ENCODE data around the gene SLC34A3.
A peak's percentile ranks its signal among the peaks of the same experiment; 100 is the strongest.
"Not testable (repeated sequence)": the region's sequence is repeated elsewhere in the genome, so short reads cannot be mapped to it uniquely, and the experiment has no call there.

The SLC34A3 gene

GRCh38 chr9:137240318-137240840 is 9.7 kb downstream of the SLC34A3 start:
- no peak for DNase-seq (ENCODE audit: extremely low read depth, low read depth)
- TF ChIP-seq, protein P1, sequence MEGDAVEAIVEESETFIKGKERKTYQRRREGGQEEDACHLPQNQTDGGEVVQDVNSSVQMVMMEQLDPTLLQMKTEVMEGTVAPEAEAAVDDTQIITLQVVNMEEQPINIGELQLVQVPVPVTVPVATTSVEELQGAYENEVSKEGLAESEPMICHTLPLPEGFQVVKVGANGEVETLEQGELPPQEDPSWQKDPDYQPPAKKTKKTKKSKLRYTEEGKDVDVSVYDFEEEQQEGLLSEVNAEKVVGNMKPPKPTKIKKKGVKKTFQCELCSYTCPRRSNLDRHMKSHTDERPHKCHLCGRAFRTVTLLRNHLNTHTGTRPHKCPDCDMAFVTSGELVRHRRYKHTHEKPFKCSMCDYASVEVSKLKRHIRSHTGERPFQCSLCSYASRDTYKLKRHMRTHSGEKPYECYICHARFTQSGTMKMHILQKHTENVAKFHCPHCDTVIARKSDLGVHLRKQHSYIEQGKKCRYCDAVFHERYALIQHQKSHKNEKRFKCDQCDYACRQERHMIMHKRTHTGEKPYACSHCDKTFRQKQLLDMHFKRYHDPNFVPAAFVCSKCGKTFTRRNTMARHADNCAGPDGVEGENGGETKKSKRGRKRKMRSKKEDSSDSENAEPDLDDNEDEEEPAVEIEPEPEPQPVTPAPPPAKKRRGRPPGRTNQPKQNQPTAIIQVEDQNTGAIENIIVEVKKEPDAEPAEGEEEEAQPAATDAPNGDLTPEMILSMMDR (IDR thresholded peaks at IDR 0.05; ENCODE audit: low read depth, low read length, missing control alignments), result no peak
- peak overlapping the region; percentile 57 for H3K4me3 ChIP-seq (replicated peaks; ENCODE audit: low read depth, low read length)

- TF ChIP-seq, protein P1 (IDR thresholded peaks at IDR 0.05; ENCODE audit: low read depth, low read length, missing control alignments), result no peak
- DNase-seq (ENCODE audit: extremely low read depth, low read depth), result peak; percentile 100
- H3K4me3 ChIP-seq (replicated peaks; ENCODE audit: low read depth, low read length), result peak within 1 kb of the TSS; percentile 95
Measured at GRCh38 chr9:137240841-137241489, 10.3 kb downstream of the SLC34A3 start, which contains the start of gene TUBB4B. Gene TUBB4B (plus strand): TSS chr9:137241287. CDS start chr9:137241361, 74 bp downstream.

DNA sequence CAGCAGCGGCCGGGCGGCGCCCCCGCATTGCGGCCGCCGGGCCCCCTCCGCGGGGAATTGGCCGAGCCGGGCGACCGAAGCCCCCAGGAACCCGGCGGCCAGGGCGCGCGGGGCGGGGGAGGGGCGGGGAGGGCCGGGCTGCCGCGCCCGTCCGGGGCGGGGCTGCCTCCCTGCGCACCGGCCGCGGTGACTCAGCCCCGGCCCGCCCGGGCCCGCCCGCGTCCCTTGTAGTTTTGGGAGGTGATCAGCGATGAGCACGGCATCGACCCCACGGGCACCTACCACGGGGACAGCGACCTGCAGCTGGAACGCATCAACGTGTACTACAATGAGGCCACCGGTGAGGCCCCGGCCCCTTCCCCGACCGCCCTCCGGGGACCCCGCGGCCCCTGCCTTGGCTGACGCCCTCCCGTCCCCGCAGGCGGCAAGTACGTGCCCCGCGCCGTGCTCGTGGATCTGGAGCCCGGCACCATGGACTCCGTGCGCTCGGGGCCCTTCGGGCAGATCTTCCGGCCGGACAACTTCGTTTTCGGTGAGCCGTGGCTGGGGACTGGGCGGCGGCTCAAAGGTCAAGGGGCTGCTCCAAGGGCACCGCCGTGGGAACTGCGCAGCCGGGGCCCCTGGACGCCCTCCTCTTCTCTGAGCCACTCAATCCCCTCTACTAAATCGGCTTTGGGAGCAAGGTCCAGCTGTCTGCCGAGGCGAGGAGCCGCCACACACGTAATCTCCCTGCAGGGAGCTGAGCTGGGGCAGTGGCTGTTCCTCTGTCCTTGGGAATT is 11.0 kb downstream of the SLC34A3 start:
- DNase-seq (ENCODE audit: extremely low read depth, low read depth), result no peak
- TF ChIP-seq, protein P1 (IDR thresholded peaks at IDR 0.05; ENCODE audit: low read depth, low read length, missing control alignments), result no peak
- H3K4me3 ChIP-seq (replicated peaks; ENCODE audit: low read depth, low read length), result peak overlapping the region; percentile 95

DNA sequence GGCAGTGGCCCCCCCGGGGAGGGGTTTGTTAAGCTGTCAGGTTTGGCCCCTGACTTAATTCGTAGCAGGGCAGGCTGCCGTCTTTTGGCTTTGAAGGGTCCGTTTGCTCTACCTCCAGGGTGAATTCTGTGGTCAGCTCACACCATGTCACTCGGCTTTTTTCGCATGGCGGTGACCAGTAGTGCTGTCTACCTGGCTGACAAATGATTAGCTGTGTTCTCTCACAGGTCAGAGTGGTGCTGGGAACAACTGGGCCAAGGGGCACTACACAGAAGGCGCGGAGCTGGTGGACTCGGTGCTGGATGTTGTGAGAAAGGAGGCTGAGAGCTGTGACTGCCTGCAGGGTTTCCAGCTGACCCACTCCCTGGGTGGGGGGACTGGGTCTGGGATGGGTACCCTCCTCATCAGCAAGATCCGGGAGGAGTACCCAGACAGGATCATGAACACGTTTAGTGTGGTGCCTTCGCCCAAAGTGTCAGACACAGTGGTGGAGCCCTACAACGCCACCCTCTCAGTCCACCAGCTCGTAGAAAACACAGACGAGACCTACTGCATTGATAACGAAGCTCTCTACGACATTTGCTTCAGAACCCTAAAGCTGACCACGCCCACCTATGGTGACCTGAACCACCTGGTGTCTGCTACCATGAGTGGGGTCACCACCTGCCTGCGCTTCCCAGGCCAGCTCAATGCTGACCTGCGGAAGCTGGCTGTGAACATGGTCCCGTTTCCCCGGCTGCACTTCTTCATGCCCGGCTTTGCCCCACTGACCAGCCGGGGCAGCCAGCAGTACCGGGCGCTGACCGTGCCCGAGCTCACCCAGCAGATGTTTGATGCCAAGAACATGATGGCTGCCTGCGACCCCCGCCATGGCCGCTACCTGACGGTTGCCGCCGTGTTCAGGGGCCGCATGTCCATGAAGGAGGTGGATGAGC is 11.8 kb downstream of the SLC34A3 start:
- TF ChIP-seq, protein P1 (IDR thresholded peaks at IDR 0.05; ENCODE audit: low read depth, low read length, missing control alignments), result no peak
- H3K4me3 ChIP-seq (replicated peaks; ENCODE audit: low read depth, low read length), result peak overlapping the region; percentile 95
- no peak for DNase-seq (ENCODE audit: extremely low read depth, low read depth)

DNA sequence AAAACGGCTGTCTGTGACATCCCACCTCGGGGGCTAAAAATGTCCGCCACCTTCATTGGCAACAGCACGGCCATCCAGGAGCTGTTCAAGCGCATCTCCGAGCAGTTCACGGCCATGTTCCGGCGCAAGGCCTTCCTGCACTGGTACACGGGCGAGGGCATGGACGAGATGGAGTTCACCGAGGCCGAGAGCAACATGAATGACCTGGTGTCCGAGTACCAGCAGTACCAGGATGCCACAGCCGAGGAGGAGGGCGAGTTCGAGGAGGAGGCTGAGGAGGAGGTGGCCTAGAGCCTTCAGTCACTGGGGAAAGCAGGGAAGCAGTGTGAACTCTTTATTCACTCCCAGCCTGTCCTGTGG is 12.5 kb downstream of the SLC34A3 start:
- DNase-seq (ENCODE audit: extremely low read depth, low read depth), result not testable (repeated sequence)
- H3K4me3 ChIP-seq (replicated peaks; ENCODE audit: low read depth, low read length), result peak overlapping the region; percentile 95

DNA sequence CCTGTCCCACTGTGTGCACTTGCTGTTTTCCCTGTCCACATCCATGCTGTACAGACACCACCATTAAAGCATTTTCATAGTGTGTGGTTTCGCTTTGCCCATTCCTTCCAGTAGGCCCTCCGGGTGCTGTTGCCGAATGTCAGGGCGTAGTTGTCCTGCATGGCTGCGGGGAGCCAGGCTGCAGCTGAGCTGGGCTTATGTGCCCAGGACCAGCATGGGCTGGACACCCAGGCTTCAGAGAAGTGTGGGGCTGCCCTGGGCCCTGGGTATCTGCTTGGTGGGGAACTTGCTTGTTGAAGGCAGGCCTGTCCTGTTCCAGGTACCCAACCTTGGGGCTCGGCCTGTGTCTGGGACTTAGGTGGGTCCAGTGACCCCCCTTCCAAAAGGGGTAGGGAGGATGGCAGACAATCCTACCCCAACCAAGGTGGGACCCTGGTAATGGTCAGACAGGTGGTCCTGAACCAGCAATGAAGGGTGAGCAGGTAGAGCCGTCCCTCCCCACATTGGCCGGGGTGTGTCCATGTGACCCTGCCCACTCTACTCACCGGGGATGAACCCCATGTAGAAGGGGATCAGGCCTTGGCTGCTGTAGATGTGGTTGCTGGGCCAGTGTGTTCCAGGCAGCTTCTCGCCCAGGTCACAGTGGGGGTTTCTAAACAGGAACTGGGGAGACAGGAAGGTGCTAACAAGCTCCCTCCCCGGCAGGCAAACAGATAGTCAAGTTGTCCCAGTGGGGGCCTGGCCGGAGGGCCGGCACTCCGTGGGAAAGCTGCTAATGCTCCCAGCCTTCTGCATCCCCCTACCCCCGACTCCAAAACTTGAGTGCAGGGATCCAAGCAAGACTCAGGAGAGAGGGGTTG is 13.2 kb downstream of the SLC34A3 start:
- no peak for DNase-seq (ENCODE audit: extremely low read depth, low read depth)
- H3K4me3 ChIP-seq (replicated peaks; ENCODE audit: low read depth, low read length), result 0 out of 2 replicates have a peak overlapping the region, but pooled peaks have one; percentile 3
- TF ChIP-seq, protein P1 (IDR thresholded peaks at IDR 0.05; ENCODE audit: low read depth, low read length, missing control alignments), result no peak
